ENCODE results near the gene MCEMP1.

The MCEMP1 gene

DNA sequence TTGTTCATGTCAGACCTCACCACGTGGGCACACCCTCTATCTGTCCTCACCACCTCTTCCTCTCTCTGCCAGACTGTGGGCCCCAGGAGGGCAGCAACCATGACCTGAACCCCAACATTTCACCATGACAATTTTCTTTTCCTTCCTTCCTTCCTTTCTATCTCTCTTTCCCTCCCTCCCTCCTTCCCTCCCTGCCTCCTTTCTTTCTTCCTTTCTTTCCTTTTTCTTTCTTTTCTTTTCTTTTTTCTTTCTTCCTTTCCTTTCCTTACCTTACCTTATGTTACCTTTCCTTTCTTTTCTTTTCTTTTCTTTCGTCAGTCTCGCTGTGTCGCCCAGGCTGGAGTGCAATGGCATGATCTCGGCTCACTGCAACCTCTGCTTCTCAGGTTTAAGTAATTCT is 33.7 kb downstream of the MCEMP1 start:
- TF ChIP-seq, protein P1, sequence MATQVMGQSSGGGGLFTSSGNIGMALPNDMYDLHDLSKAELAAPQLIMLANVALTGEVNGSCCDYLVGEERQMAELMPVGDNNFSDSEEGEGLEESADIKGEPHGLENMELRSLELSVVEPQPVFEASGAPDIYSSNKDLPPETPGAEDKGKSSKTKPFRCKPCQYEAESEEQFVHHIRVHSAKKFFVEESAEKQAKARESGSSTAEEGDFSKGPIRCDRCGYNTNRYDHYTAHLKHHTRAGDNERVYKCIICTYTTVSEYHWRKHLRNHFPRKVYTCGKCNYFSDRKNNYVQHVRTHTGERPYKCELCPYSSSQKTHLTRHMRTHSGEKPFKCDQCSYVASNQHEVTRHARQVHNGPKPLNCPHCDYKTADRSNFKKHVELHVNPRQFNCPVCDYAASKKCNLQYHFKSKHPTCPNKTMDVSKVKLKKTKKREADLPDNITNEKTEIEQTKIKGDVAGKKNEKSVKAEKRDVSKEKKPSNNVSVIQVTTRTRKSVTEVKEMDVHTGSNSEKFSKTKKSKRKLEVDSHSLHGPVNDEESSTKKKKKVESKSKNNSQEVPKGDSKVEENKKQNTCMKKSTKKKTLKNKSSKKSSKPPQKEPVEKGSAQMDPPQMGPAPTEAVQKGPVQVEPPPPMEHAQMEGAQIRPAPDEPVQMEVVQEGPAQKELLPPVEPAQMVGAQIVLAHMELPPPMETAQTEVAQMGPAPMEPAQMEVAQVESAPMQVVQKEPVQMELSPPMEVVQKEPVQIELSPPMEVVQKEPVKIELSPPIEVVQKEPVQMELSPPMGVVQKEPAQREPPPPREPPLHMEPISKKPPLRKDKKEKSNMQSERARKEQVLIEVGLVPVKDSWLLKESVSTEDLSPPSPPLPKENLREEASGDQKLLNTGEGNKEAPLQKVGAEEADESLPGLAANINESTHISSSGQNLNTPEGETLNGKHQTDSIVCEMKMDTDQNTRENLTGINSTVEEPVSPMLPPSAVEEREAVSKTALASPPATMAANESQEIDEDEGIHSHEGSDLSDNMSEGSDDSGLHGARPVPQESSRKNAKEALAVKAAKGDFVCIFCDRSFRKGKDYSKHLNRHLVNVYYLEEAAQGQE (IDR thresholded peaks at IDR 0.05; ENCODE audit: insufficient read depth in 1 of 2, low read depth in 2 of 2, low read length in 2 of 2), result no peak
- TF ChIP-seq TAF1 (IDR thresholded peaks at IDR 0.05; ENCODE audit: borderline replicate concordance, insufficient read depth, low read length) (no peak), POLR2AphosphoS5 (IDR thresholded peaks at IDR 0.05; ENCODE audit: low read depth, low read length) (no peak), SIN3A (IDR thresholded peaks at IDR 0.05; ENCODE audit: borderline replicate concordance, insufficient read depth, low read length) (no peak), FOXP2 (optimal IDR thresholded peaks at IDR 0.05; ENCODE audit: borderline replicate concordance, extremely low read depth, extremely low read length, insufficient read depth) (no peak)

GRCh38 chr19:7715671-7716070 is 38.8 kb downstream of the MCEMP1 start:
- TF ChIP-seq POLR2AphosphoS5 (IDR thresholded peaks at IDR 0.05; ENCODE audit: low read depth, low read length) (no peak), SIN3A (IDR thresholded peaks at IDR 0.05; ENCODE audit: borderline replicate concordance, insufficient read depth, low read length) (no peak), TAF1 (IDR thresholded peaks at IDR 0.05; ENCODE audit: borderline replicate concordance, insufficient read depth, low read length) (no peak), FOXP2 (optimal IDR thresholded peaks at IDR 0.05; ENCODE audit: borderline replicate concordance, extremely low read depth, extremely low read length, insufficient read depth) (no peak)
- TF ChIP-seq, protein P1 (IDR thresholded peaks at IDR 0.05; ENCODE audit: insufficient read depth in 1 of 2, low read depth in 2 of 2, low read length in 2 of 2), result no peak

GRCh38 chr19:7716762-7717161 is 39.9 kb downstream of the MCEMP1 start:
- TF ChIP-seq TAF1 (IDR thresholded peaks at IDR 0.05; ENCODE audit: borderline replicate concordance, insufficient read depth, low read length), result no peak
- no peak for TF ChIP-seq POLR2AphosphoS5 (IDR thresholded peaks at IDR 0.05; ENCODE audit: low read depth, low read length)

- TF ChIP-seq TAF1 (IDR thresholded peaks at IDR 0.05; ENCODE audit: borderline replicate concordance, insufficient read depth, low read length) (no peak), SIN3A (IDR thresholded peaks at IDR 0.05; ENCODE audit: borderline replicate concordance, insufficient read depth, low read length) (no peak), FOXP2 (optimal IDR thresholded peaks at IDR 0.05; ENCODE audit: borderline replicate concordance, extremely low read depth, extremely low read length, insufficient read depth) (no peak), POLR2AphosphoS5 (IDR thresholded peaks at IDR 0.05; ENCODE audit: low read depth, low read length) (no peak)
- TF ChIP-seq, protein P1 (IDR thresholded peaks at IDR 0.05; ENCODE audit: insufficient read depth in 1 of 2, low read depth in 2 of 2, low read length in 2 of 2), result no peak
Observed at GRCh38 chr19:7718668-7719067, 41.8 kb downstream of the MCEMP1 start.

- no peak for TF ChIP-seq SIN3A (IDR thresholded peaks at IDR 0.05; ENCODE audit: borderline replicate concordance, insufficient read depth, low read length)
- TF ChIP-seq TAF1 (IDR thresholded peaks at IDR 0.05; ENCODE audit: borderline replicate concordance, insufficient read depth, low read length), result no peak
- no peak for TF ChIP-seq FOXP2 (optimal IDR thresholded peaks at IDR 0.05; ENCODE audit: borderline replicate concordance, extremely low read depth, extremely low read length, insufficient read depth)
- no peak for TF ChIP-seq POLR2AphosphoS5 (IDR thresholded peaks at IDR 0.05; ENCODE audit: low read depth, low read length)
- TF ChIP-seq, protein P1 (IDR thresholded peaks at IDR 0.05; ENCODE audit: insufficient read depth in 1 of 2, low read depth in 2 of 2, low read length in 2 of 2), result no peak
Observed at GRCh38 chr19:7720351-7720750, 43.5 kb downstream of the MCEMP1 start.

Data from PFSK-1 (cell line).